Measurements from ENCODE around the gene HINT3. TPM values are rescaled to one million over a fixed set of nuclear protein-coding genes. Genes with fewer than 3 reads are reported as not detected.

Gene HINT3
- polyA plus RNA-seq, 1 donor from 2014 or later: 72.2 TPM

- Histone ChIP-seq H3K4me3 (ENCODE audit: low read length) (no peak overlapping the region), H3F3A (ENCODE audit: insufficient read depth, low read length, poor library complexity, severe bottlenecking) (no peaks in the 10 kb centered on the region), H4K20me1 (ENCODE audit: insufficient read depth) (no peaks in the 10 kb centered on the region), H3K9me2 (ENCODE audit: insufficient read depth, low read length) (no peaks in the 10 kb centered on the region), H3K4me2 (ENCODE audit: low read length) (no peak overlapping the region), H3K27me3 (ENCODE audit: insufficient read depth, low read depth, low read length) (no peaks in the 10 kb centered on the region), H3K79me2 (replicated peaks; ENCODE audit: insufficient read depth, low read length) (no peaks in the 10 kb centered on the region), H3K36me3 (ENCODE audit: insufficient read depth, low read length) (no peaks in the 10 kb centered on the region), H3K9ac (ENCODE audit: low read length) (no peak overlapping the region), H2AFZ (ENCODE audit: low read depth, low read length) (no peak overlapping the region), H3K9me3 (ENCODE audit: low read length) (no peaks in the 10 kb centered on the region), H3K27ac (ENCODE audit: low read length) (no peak overlapping the region)
- TF ChIP-seq POLR2AphosphoS5 (IDR thresholded peaks at IDR 0.05): no peak
- no peak for TF ChIP-seq TAF1 (IDR thresholded peaks at IDR 0.05; ENCODE audit: low read depth)
- no peak for TF ChIP-seq SMC3 (conservative IDR thresholded peaks at IDR 0.05; ENCODE audit: poor library complexity)
- TF ChIP-seq, protein P1, sequence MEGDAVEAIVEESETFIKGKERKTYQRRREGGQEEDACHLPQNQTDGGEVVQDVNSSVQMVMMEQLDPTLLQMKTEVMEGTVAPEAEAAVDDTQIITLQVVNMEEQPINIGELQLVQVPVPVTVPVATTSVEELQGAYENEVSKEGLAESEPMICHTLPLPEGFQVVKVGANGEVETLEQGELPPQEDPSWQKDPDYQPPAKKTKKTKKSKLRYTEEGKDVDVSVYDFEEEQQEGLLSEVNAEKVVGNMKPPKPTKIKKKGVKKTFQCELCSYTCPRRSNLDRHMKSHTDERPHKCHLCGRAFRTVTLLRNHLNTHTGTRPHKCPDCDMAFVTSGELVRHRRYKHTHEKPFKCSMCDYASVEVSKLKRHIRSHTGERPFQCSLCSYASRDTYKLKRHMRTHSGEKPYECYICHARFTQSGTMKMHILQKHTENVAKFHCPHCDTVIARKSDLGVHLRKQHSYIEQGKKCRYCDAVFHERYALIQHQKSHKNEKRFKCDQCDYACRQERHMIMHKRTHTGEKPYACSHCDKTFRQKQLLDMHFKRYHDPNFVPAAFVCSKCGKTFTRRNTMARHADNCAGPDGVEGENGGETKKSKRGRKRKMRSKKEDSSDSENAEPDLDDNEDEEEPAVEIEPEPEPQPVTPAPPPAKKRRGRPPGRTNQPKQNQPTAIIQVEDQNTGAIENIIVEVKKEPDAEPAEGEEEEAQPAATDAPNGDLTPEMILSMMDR (IDR thresholded peaks at IDR 0.05; ENCODE audit: poor library complexity, severe bottlenecking): no peak
- TF ChIP-seq RAD21 (conservative IDR thresholded peaks at IDR 0.05): no peak
- no peak for TF ChIP-seq EZH2 (IDR thresholded peaks at IDR 0.05; ENCODE audit: borderline replicate concordance, insufficient read depth, low read length, poor library complexity, severe bottlenecking)
- TF ChIP-seq, protein P2, sequence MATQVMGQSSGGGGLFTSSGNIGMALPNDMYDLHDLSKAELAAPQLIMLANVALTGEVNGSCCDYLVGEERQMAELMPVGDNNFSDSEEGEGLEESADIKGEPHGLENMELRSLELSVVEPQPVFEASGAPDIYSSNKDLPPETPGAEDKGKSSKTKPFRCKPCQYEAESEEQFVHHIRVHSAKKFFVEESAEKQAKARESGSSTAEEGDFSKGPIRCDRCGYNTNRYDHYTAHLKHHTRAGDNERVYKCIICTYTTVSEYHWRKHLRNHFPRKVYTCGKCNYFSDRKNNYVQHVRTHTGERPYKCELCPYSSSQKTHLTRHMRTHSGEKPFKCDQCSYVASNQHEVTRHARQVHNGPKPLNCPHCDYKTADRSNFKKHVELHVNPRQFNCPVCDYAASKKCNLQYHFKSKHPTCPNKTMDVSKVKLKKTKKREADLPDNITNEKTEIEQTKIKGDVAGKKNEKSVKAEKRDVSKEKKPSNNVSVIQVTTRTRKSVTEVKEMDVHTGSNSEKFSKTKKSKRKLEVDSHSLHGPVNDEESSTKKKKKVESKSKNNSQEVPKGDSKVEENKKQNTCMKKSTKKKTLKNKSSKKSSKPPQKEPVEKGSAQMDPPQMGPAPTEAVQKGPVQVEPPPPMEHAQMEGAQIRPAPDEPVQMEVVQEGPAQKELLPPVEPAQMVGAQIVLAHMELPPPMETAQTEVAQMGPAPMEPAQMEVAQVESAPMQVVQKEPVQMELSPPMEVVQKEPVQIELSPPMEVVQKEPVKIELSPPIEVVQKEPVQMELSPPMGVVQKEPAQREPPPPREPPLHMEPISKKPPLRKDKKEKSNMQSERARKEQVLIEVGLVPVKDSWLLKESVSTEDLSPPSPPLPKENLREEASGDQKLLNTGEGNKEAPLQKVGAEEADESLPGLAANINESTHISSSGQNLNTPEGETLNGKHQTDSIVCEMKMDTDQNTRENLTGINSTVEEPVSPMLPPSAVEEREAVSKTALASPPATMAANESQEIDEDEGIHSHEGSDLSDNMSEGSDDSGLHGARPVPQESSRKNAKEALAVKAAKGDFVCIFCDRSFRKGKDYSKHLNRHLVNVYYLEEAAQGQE (IDR thresholded peaks at IDR 0.05; ENCODE audit: borderline replicate concordance): no peak
- TF ChIP-seq MXI1 (conservative IDR thresholded peaks at IDR 0.05; ENCODE audit: poor library complexity, severe bottlenecking): no peak
- TF ChIP-seq EP300 (conservative IDR thresholded peaks at IDR 0.05; ENCODE audit: poor library complexity, severe bottlenecking): no peak
These were observed 12.8 kb upstream of the HINT3 start for GRCh38 chr6:125943528-125944433.

GRCh38 chr6:125944434-125944816, 12.1 kb upstream of the HINT3 start:
- Histone ChIP-seq H3F3A (ENCODE audit: insufficient read depth, low read length, poor library complexity, severe bottlenecking) (no peaks in the 10 kb centered on the region), H3K4me3 (ENCODE audit: low read length) (no peak overlapping the region), H3K9me2 (ENCODE audit: insufficient read depth, low read length) (no peaks in the 10 kb centered on the region), H3K36me3 (ENCODE audit: insufficient read depth, low read length) (no peaks in the 10 kb centered on the region), H3K4me2 (ENCODE audit: low read length) (no peak overlapping the region), H3K9ac (ENCODE audit: low read length) (no peak overlapping the region), H3K79me2 (replicated peaks; ENCODE audit: insufficient read depth, low read length) (no peaks in the 10 kb centered on the region), H3K27ac (ENCODE audit: low read length) (no peak overlapping the region), H3K9me3 (ENCODE audit: low read length) (no peaks in the 10 kb centered on the region), H3K27me3 (ENCODE audit: insufficient read depth, low read depth, low read length) (no peaks in the 10 kb centered on the region), H4K20me1 (ENCODE audit: insufficient read depth) (no peaks in the 10 kb centered on the region), H2AFZ (ENCODE audit: low read depth, low read length) (no peak overlapping the region)
- TF ChIP-seq, protein P2 (IDR thresholded peaks at IDR 0.05; ENCODE audit: borderline replicate concordance): no peak
- TF ChIP-seq EP300 (conservative IDR thresholded peaks at IDR 0.05; ENCODE audit: poor library complexity, severe bottlenecking) (no peak), TAF1 (IDR thresholded peaks at IDR 0.05; ENCODE audit: low read depth) (no peak), POLR2AphosphoS5 (IDR thresholded peaks at IDR 0.05) (no peak), EZH2 (IDR thresholded peaks at IDR 0.05; ENCODE audit: borderline replicate concordance, insufficient read depth, low read length, poor library complexity, severe bottlenecking) (no peak), RAD21 (conservative IDR thresholded peaks at IDR 0.05) (no peak)

All from neural cell (in vitro differentiated cells).